ENCODE measurements around the gene CEP162.
A peak's percentile ranks its signal among the peaks of the same experiment; 100 is the strongest.
"Not testable (repeated sequence)": the region's sequence is repeated elsewhere in the genome, so short reads cannot be mapped to it uniquely, and the experiment has no call there.

CEP162 gene

GRCh38 chr6:84228198-84228543 is 728 bp upstream of the CEP162 start:
- DNase-seq = no peak

- no peak for DNase-seq
Measured at GRCh38 chr6:84227044-84227433, 404 bp downstream of the CEP162 start.

GRCh38 chr6:84224251-84224650 is 3.2 kb downstream of the CEP162 start:
- no peak for DNase-seq

- DNase-seq = not testable (repeated sequence)
Measured at GRCh38 chr6:84223608-84224007, 3.8 kb downstream of the CEP162 start.

DNA sequence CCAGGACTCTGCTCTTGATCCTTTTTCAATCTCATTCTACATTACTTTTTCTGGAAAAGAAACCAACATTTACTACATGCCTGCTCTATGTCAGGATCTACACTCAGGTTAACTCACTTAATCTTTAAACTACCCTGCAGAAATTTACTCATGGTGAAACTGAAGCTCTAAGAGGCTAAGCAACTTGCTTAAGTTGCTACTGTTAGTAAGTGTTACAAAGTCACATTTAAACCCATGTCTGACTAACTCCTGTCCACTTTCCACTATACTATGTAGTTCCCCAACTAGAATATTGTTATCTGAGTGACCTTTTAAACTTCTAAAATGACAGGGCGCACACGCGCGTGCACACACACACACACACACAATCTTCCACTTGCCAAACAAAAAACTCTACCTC is 5.0 kb downstream of the CEP162 start:
- DNase-seq = no peak

DNA sequence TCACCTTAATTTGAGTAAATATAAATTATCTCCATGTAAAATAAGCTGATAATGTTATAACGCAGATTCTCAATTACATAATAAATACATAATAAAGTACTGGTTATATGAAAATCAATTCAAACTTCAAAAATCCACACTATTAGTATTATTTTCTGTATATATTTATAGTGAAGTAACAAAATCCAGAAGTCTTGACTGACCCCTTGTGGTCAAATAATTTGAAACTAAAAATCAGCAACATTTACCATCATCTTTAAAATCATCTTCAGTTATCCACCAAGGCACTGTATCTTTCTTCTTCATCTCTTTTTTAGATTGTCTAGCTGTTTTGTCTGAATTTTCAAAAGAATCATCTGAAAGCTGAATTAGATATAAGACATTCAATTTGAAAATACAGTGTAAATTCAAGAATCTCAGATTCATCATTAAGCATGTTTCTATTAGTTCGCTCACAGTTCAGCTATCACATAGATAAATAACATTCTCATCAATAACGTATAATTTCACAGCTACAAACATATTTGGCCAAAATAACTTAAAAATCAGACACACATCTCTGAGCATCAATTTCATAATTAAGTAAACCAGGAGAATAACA is 6.5 kb downstream of the CEP162 start:
- DNase-seq = no peak

DNA sequence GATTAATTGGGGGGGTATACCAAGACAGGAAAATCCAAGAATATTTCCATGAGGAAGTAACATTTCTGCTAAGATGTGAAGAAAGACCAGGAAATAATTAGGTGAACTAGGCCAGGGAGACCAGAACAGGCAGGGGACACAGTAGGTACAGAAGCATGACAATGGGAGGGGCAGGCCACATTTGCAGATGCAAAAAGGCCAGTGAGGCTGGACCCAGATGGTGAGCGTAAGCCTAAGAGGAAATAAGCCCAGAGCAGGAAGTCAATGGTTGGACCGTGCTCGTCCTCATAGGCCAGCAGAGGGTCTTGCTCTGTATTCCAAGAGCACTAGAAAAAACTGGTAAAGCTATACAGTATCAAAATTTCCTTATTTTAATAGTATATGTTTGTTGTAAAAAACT is 9.4 kb downstream of the CEP162 start:
- DNase-seq = no peak

GRCh38 chr6:84213217-84213616 is 14.2 kb downstream of the CEP162 start:
- DNase-seq = no peak

DNA sequence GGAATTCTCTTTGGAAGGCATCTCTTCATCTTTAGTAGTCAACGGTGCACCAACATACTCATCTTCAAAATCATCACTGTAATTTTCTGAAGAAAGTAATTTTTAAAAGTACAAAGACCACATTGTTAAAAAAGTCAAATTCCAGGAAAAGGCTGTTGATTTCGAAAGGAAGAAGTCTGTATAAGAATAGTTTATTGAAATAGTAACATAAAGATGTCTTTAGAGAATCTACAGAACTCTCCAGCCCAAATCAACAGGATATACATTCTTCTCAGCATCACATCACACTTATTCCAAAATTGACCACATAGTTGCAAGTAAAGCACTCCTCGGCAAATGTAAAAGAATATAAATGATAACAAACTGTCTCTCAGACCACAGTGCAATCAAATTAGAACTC is 23.4 kb downstream of the CEP162 start:
- DNase-seq = no peak

DNA sequence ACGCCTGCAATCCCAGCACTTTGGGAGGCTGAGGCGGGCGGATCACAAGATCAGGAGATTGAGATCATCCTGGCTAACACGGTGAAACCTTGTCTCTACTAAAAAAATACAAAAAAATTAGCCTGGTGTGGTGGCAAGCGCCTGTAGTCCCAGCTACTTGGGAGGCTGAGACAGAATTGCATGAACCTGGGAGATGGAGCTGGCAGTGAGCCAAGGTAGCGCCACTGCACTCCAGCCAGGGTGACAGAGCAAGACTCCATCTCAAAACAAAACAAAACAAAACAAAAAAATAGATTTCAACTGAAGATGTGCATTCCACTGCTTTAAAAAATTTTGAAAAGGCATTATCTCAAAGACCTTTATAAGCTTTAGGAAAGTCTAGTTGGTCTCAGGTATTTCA is 27.5 kb downstream of the CEP162 start:
- not testable (repeated sequence) for DNase-seq

DNA sequence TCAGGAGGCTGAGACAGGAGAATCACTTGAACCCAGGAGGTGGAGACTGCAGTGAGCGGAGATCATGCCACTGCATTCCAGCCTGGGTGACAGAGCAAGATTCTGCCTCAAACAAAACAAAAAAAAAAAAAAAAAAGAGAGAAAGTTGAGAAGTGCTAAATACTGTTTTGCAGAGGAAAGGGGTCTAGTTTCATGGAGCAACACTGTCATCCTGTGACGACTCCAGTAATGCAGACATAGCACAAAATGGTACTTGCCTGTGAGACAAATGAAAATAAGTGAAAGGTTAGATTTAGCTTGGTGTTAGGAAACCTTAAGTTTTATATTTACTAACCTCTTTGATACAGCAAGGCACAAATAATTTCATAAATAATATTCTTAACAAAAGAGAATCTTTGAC is 29.7 kb downstream of the CEP162 start:
- no peak for DNase-seq

GRCh38 chr6:84193114-84193708 is 34.2 kb downstream of the CEP162 start:
- no peak for DNase-seq

DNA sequence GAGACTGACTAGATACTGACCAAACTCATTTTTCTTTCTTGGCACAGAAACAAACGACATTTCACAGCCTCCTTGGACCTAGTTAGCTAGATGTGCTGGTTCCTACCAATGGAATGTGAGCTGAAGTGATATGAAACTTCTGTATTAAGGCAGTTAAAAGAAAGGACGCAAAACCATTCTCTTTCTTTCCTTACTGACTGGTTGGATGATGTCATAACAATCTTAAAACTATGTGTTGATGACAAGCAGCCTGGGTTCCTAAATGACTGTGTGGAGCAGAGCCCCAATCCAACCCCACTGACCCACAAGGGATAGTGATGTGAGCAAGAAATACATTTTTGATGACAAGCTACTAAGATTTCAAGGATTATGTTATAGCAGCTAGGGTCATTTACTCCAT is 35.6 kb downstream of the CEP162 start:
- no peak for DNase-seq

GRCh38 chr6:84189356-84189755 is 38.1 kb downstream of the CEP162 start:
- not testable (repeated sequence) for DNase-seq

DNA sequence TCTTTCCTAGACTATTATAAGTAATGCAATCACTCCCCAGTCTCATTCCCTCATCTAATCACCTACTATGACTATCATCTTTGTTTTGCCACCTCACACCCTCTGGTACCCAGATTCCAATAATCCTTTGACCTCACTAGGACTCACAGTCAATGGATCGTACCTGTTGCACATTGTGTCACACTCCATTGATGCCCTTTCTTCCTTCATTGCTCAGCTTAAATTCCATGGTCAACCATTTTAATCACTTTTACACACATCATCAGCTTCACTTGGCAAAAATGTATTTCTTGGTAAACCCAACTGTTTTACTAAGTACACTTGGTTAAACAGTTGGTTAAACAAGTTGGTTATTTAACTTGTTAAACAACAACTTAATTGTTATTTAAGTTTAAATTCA is 44.0 kb downstream of the CEP162 start:
- no peak for DNase-seq

DNA sequence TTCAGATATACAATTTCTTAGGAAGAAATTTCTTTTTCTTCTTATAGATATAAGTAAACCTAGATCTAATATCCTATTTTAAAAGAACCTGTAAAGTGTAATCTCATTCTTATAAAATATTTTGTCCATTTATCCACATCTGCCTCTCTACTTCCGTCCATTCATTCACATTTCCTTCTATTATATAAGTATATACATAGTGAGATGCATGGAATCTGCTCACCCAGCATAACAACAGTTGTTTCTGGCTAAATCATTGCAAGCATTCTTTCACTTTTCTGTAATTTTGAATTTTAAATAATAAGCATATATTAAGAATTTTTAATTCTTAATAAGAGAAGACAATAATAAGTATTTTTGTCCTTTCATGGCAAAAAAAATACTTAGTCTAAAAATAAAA is 45.4 kb downstream of the CEP162 start:
- no peak for DNase-seq

DNA sequence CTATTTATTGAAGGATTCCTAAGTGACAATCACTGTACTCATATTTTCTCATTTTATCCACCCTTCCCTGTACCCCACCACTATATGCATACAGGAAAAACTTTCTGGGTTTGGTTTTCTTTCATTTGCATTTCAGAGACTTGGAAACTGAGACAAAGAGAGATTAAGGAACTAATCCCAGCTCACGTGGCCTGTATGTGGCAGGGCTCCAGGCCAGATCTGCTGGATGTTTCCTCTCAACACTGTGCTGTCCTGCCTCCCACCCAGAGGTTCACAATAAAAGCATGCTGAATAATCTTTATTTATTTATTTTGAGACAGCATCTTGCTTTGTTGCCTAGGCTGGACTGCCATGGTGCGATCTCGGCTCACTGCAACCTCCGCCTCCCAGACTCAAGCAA is 50.2 kb downstream of the CEP162 start:
- no peak for DNase-seq

GRCh38 chr6:84172574-84172973 is 54.9 kb downstream of the CEP162 start:
- DNase-seq = no peak

- DNase-seq = no peak
Measured at GRCh38 chr6:84172080-84172479, 55.4 kb downstream of the CEP162 start.

GRCh38 chr6:84167457-84167856 is 60.0 kb downstream of the CEP162 start:
- no peak for DNase-seq

- peak; percentile 68 for DNase-seq
Measured at GRCh38 chr6:84166395-84166794, 61.0 kb downstream of the CEP162 start.

- DNase-seq = not testable (repeated sequence)
Measured at GRCh38 chr6:84164328-84164727, 63.1 kb downstream of the CEP162 start.

GRCh38 chr6:84161190-84161589 is 66.3 kb downstream of the CEP162 start:
- no peak for DNase-seq

DNA sequence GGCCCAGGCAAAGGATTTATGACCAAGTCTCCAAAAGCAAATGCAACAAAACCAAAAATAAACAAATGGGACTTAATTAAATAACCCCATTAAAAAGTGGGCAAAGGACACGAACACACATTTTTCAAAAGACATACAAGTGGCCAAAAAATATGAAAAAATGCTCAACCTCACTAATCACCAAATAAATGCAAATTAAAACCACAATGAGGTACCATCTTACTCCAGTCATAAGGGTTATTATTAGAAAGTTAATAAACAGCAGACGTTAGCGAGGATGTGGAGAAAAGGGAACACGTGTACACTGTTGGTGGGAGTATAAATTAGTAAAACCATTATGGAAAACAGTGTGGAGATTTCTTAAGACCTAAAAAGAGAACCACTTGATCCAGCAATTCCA is 71.1 kb downstream of the CEP162 start:
- DNase-seq = no peak

DNA sequence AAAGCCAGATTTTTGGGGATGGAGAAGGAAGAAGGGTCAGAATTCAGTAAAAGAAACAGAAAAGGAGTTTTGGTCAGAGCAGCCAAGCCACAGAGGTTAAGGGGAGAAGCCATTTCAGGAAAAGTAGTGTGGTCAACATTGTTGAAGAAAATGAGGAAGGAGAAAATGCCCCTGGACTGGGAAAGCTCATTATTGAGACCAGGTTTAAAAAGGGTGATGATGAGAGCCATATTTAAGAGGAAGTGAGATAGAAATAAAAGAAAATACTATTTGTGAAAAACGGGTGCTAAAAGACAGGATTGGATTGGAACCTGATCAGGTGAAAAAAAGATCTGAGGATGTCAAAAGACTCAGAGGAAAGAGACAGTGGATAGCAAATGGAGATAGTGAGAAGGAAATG is 75.8 kb downstream of the CEP162 start:
- DNase-seq = no peak

All from NCI-H2029 treated with DMSO at 0.1 percent for 48 hours (cell line).